Epidermal melanocyte (primary cell): ENCODE data around the gene NOL7.

Source experiments
- DNase-seq: peaks from one replicate; pipeline ENCODE4 v3.0.0; 2011; ENCODE audit warnings: low spot score; ENCODE audit not compliant: insufficient read length

Gene NOL7

DNA sequence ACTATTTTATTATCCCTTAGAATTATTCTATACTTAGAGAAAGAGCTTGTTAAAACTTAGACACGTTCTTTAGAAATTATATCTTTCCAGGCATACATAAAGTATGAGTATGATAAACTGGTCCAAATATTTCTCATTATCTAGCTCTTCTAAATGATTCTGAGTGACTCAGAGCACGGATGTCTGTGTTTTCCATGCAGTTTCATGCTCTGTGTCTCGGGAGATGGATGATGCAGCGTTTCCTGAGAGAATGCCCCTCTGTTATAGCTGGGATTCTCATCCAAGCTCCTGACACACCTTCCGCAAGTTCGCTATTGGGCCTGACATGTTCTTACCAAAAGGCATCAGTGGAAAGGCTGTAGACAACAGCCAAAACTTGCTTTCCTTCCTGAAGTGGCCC lies 21.4 kb upstream of the NOL7 start:
- DNase-seq = no peak

DNA sequence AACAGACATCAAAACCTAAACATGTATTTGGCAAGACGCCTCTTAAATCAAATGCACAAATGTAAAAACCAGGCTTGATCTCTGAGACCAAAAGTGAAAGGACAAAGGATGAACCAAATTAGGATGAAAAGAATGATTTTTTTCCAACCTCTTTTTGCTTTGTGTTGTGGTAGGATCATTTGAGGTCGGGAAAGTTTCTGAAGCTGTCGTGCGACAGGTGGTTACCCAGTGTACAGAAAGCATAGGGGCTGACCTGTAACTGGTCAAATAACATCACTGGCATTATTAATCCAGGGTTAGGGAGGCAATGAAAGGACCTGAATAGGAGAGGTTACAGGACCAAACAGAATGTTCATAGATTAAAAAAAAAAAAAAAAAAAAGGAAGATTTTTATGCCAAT lies 18.1 kb upstream of the NOL7 start:
- no peak for DNase-seq

DNA sequence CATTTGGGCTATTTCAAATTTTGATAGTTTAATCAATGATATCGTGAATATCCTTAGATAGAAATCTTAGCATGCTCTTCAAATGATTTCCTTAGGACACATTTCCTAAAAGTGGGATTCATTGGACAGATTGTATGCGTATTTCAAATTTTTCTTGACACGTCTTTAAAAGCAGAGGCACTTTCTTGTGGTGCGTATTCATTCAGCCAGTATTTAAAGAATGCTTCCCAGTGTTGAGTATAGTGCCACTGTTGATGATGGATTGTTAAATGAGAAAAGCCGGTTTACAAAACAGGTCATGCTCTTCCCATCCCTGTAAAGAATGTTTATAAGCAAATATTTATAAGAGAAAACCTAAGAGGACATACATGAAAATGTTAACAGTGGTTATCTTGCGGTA lies 15.1 kb upstream of the NOL7 start:
- no peak for DNase-seq

DNA sequence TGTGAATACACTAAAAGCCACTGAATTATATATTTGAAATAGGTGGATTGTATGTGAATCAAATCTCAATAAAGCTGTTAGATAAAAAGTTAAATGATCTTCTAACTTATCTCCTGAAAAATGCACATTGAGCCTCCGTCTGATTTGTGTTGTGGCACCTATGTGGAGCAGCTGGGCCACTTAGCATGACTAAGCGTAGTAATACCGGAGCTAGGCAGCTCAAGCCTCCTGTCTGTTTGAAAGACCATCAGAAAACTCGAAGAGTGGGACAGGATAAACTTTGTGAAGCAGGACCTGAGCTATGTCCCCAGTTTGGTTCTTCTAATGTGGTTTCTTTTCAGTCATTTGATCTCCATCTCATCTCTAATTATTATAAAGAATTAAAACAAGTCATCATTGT lies 11.0 kb upstream of the NOL7 start:
- DNase-seq = no peak

DNA sequence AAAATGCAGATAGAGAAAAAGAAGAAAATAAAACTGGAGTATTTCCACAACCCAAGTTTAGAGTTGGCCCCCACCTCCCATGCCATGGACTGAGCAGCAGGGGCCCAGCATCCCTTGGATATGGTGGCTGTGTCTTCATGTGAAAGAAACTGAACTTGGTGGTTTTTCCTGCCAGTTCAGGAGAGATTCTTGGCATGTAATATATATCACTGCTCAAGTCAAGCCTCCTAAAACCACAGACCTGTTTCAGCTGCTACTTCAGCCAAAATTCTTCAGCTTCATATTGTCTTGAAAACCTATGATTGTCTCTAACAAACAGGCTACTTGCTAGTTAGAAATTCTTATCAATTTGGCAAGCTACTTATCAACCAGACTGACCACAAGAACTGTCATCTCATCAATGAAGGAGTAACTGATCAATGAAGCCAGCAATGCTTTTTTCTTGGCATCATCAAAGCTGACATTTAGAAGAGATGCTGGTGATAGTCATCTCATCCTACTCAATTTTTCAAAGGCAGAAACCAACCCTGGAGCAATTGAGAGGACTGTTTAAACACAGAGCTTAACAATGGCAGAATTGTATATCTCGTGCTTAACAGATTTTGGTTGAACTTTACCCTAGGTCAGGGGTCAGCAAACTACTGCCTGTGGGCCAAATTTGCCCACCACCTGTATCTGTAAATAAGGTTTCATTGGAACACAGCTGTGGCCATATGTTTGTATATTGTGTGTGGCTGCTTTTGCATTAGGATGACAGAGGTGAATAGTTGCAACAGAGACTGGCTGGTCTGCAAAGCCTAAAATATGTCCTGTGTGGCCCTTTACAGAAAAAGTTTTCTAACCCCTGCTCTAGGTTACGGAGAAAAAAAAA lies 10.4 kb upstream of the NOL7 start:
- DNase-seq = no peak

DNA sequence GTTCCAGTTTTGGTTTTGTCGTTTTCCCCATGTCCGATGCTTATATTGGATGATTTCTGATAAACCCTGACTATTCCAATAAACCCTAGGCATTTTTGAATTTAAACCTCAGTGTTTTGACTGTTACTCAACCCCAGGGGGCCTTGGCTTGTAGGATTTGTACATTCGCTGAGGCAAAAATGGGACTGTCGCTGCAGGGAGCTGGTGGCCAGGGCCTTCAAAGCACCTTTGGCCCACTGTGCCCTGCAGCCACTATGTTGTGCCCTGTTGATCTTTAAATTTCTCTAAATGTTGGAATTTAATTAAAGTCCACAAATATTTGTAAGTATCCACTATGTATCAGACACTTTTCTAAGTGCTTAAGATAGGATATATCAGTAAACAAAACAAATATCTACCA lies 9.5 kb upstream of the NOL7 start:
- no peak for DNase-seq

DNA sequence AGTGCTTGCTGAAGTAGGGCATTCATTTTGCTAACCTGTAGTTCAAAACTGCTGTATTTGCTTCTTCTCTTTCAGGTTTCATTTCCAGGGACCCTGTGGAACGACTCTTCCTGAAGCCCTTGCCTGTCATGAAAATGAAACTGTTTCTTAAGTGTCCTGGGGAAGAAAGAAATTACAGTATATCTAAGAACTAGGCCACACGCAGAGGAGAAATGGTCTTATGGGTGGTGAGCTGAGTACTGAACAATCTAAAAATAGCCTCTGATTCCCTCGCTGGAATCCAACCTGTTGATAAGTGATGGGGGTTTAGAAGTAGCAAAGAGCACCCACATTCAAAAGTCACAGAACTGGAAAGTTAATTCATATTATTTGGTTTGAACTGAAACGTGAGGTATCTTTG lies 3.4 kb upstream of the NOL7 start:
- no peak for DNase-seq

DNA sequence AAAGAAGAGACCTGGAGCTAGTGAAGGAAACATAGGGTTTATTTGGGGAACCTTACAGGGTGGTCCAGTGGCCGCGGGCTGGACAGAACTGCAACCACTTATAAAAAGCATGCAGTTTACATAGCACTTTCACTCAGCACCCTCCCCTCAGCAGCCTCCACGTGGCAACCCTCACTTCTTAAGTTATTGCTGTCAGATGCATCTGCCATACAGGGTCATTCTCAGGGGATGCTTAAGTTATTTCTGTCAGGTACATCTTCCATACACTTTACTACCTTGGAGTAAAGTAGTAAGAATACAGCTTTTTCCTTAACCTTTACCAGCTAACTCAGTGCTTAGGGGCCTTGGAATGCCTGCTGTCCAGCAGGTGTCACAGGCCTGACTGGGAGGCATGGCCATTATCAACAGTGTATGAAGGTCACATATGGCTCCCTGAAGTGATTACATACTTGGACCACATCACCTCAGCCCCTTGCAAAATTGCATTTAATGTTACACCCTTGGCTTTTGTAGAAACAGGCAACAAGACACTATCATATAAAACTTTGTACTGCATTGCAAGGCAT lies 2.0 kb upstream of the NOL7 start:
- no peak for DNase-seq

DNA sequence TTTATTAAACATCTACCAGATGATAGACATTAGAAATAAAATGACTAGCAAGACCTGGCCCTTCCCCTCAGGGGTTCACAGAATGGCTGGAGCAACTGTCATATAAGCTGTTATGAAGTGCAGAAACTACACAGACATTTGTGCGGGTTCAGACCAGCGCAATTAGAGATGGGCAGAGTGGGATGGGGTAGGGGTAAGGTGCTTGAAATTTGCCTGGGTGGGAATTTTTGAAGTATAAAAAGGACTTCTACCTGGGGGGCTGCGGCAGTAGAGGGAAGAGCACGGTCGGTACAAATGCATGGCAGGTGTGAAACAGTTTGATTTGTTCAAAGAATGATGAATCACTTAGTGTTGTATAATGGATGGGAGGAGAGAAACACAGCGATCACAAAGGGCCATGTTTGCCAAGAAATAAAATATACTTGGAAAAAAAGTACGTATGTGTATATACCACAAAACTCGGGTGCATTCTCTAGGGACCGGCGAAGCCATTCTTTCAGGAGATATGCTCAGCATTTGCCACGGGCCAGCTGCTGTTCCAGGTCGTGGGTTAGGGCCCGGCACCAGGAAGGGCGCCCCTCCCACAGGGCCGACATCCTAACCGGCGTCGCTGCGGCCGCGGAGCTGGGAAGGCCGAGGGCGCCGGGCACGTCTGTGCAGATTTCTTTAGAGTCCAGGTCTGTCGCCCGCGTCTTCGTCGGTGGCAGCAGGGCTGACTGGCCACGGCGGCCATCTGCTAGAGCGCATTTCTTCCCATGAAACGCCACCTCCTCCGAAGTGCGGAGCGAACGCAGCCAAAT lies 809 bp upstream of the NOL7 start:
- no peak for DNase-seq

DNA sequence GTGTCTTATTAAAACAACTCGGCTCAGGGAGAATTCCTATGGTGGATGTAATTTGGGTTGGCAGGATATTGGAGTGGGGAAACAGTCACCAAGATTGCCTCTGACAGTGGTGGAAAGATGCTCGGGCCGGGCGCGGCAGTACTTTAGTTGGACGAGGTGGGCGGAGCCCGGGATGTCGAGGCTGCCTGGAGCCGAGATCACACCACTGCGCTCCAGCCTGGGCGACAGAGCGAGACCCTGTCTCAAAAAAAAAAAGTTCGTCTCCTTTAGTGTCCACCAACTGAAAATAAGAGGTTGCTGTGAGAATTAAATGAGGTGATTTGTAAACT lies 621 bp downstream of the NOL7 start:
- DNase-seq = no peak

DNA sequence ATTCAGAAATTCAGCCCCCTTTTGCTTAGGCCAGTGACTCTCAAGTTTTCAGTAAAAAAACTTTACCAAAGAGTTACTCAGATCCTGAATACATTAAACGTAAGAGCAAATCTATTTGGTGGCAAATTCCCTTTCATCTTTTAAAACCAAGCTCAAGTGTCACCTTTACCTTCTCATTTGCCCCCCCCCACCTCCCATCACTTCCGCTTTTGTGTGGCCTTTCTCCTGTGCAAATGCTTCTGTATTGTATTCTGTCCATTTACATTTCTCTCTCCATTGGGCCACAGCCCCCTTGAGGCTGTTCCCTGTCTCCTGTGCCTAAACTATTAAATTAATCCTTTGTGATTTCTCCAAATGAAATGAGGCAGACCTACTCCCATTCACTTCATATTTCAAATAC lies 1.9 kb downstream of the NOL7 start:
- DNase-seq = no peak

DNA sequence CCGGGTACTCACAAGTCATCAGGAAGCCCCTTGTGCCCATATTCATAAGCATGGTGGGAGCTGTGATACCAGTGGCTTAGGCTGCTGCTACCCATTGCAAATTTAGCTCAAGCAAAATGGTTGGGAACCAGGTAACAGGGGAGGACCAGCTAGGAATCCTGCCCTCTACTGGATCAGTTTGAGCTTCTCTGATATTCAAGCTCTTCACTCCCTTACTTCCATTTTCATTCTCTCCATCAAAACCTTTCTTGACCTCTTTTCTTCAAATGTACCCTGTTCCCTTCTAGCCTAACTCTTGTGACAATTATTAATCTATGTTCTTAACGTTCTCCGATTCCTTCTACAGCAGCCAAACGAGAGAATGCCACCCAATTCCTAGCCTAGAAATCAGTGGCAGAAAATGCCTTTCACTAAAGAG lies 9.7 kb downstream of the NOL7 start:
- no peak for DNase-seq

DNA sequence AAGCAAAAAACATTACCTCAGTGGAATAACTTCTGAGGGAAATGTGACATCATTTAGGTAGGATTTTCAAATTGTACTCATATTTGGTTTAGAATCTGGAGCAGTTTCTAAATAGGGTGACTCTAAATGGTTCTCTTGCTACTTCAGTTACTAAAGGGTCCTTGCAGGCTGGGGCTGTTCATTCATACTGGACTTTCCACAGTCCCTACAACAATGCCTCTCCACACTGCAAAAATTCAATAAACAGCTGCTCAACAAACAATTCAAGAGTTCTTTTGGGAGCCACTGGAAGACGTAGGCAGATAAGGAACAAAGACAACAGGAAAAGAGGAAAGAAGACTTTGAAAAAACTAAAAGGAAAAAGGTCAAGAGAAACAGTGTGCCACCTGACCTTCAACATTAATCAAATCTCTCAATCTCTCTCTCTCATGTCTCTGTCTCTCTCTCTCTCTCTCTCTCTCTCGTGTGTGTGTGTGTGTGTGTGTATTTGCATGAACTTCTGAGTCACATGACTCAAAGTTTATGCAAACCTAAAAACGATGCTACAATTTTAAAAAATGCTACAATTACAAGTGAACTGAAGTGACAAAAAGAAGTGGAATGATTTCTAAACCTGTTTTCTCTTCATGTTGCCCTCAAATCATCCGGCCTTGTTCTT lies 14.5 kb downstream of the NOL7 start:
- no peak for DNase-seq

DNA sequence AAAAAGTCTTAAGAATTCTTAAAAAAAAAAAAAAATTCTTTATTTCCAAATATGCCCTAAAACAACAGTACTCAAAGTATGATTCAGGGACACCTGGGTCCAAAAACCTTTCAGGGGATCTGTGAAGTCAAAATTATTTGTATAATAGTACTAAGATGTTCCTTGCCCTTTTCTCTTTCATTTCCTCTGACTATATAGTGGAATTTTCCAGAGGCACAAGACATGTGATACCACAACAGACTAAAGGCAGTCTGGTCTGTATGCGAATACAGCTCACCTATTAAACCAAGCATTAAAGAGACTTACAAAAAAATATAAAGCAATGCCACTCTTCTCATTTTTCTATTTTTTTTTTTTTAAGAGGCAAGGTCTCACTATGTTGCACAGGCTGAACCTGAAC lies 15.4 kb downstream of the NOL7 start:
- no peak for DNase-seq

DNA sequence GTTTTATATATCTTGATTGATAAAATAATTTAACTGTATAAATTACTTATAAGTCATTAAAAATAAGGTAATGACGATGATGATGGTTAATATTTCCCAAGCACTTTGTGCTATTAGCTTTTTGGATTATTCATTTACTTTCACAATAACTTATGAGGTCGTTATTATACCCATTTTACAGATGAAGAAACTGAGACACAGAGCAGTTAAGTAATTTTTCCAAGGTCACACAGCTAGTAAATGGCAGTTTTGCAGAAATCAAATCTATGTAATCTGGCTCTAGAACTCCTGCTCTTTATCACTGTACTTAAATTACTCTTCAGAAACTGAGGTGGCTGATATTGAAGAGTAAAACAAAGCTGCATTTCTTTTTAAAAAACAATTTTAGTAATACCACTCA lies 18.2 kb downstream of the NOL7 start:
- DNase-seq = no peak

DNA sequence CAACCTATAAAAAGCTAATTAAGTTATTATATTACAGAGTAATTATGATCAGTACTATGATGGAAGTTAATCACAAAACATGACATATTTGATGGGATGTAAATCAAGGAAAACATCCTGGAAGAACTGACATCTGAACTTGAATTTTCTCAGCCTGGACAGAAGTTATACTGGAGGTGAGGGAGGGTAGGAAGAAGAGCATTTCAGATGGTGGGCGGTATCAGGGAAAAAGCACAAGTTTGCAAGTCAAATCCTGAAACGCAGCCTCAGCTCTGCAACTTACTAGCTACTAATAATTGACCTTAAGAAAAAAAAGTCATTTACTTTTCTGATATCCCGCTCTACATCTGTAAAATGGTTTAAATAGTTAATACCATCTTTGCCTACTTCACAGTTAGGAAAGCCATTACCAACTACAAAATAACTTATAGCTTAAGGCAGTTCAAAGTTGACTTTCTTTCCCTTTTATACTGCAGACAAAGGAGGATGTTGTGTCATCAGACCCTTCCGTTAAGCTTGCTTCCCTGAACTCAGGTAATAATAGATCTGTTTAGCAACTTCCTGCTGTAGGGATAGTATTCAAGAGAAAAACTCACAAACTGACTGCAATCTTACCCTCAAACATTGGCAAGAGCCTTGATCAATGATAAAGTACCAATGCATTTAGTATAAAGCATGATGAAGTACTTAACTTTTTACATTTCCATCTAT lies 21.0 kb downstream of the NOL7 start:
- no peak for DNase-seq

DNA sequence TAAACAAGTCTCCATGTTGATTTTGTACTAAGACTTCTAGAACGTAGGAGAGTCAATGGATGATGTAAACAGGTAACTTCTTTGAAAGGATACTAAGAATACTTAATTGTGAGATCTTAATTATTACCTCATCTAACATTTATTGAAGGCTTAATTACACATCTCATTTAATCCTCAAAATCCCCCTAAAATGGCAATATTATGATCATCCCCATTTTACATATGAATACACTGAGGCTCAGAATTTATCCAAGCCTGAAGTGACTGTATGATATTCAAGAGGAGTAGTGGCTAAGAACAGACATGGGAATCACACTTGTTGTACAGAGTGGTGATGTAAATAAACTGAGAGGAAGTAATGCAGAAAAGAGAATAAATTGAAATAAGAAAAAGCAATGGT lies 22.9 kb downstream of the NOL7 start:
- no peak for DNase-seq

DNA sequence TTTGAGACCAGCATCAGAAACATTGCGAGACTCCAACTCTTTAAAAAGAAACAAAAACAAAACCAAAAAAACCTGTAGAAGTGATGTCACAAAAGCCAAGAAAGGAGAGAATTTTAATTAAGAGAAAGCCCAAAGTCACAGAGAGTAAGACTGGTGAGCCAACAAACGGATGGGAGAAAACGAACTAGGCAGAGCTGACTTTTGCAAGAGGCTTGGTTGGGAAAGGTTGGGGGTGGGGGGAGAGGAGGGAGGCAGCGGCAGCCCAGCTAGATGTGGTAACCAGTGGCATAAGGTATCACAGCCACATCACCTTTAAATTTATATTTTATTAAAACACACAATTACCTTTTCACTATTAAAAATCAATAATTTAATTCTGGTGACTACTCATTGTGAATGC lies 23.5 kb downstream of the NOL7 start:
- no peak for DNase-seq

DNA sequence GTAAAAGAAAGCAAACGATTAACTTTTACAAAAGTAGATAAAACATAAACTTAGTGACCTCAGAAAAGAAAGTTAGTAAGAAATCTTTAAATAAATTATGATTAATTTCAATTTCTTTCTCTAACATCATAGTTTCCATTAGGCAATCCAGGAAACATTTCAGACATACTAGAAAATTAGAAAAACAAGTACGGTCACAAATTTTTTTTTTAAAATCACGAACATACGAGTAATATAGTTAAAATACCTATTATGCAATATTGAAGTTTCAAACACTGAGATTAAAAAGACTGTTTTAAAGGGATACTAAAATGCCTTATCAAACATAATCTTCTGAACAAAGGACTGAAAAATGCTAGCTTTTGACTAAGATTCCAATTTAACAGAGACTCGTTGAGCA lies 26.2 kb downstream of the NOL7 start:
- DNase-seq = no peak

DNA sequence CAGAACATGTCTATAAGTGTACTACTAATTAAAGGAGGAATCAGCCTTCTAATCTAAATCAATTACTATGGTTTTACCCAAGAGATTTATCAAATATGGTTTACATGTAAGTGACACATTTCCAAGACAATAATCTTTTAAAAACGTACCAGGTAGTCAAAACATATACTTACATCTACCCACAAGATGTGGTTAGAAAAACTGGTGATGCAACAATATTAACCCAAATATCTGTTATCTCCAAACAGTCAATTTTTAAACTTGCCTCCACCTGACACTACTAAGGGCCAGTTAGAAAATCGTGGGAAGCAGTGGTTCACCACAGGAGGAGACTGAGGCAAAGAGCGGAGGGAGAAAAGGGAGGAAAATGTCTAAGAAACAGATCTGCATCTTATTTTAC lies 28.0 kb downstream of the NOL7 start:
- DNase-seq = no peak

DNA sequence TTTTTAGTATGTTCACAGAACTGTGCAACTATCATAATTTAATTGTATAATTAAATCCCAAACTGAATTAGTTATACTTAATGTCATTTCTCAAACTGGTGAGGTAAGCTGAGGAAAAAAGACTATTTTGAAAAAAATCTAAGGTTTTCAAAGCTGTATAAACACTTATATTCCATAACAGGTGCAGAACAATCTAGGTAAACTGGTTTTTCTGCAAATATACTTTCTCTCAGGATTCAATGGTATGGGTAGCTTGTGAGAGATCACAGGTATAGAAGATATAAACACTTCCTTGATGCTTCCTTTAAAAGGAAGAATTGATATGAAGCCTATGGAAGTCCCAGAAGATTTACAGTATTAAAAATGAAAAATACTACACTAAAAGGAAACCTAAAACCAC lies 33.7 kb downstream of the NOL7 start:
- DNase-seq = no peak

DNA sequence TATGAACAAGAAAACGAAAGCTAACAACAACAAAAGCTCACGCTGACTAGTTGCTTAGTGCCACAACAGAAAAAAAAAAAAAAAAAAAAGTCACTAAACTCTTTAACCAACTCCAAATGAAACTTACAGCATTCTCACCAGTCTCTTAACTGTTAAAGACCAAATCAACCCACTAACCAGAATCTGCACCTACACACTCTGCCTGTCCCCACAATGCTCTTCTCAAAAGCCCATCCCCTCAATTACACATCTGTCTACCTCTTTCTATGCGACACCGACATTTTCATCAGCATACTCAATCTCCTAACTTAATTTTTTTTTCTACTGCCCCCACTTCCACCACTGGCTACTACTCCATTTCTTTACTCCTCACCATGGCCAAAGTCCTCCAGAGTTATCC lies 34.3 kb downstream of the NOL7 start:
- DNase-seq = no peak
